ENCODE measurements around the gene FAM76A. TPM values are rescaled to one million over a fixed set of nuclear protein-coding genes. Genes with fewer than 3 reads are reported as not detected.
A peak's percentile ranks its signal among the peaks of the same experiment; 100 is the strongest.

FAM76A gene
- polyA plus RNA-seq, 1 donor (not counting 4 experiments of a cell fraction or from before 2014, with no cell fraction given), result 13.5 TPM

GRCh38 chr1:27760426-27760825 is 34.7 kb downstream of the FAM76A start:
- no peaks in the 10 kb centered on the region for H3K79me2 ChIP-seq (ENCODE audit: control insufficient read depth, insufficient read depth, low read length)
- no peak overlapping the region for H3K4me2 ChIP-seq (ENCODE audit: control insufficient read depth, extremely low read depth, insufficient read depth, low read depth, low read length)
- H3K4me3 ChIP-seq (ENCODE audit: control insufficient read depth in 2 of 3, extremely low read depth in 1 of 3, insufficient read depth in 2 of 3, low read depth in 1 of 3, low read length in 3 of 3), result no peak overlapping the region
- no peak overlapping the region for H2AFZ ChIP-seq (ENCODE audit: control insufficient read depth, low read length)
- H3K9ac ChIP-seq (ENCODE audit: control insufficient read depth, extremely low read depth, insufficient read depth, low read length), result no peak overlapping the region
- H3K9me1 ChIP-seq (ENCODE audit: control insufficient read depth, extremely low read depth, insufficient read depth, low read length), result no peaks in the 10 kb centered on the region
- FAIRE-seq, result no peak
- H3K9me3 ChIP-seq (ENCODE audit: control insufficient read depth, low read depth, low read length), result no peaks in the 10 kb centered on the region
- dilution Hi-C loops (cut with MboI; ENCODE audit: extremely low pct_ligation_motif_present, low sequenced_read_pairs), result no loop called here
- no peak overlapping the region for H3K27ac ChIP-seq (ENCODE audit: control insufficient read depth, insufficient read depth, low read length)
- no peak for DNase-seq (ENCODE audit: low read depth, low spot score)
- peaks cover 9 to 10% of the 10 kb centered on the region in 2 experiments for H3K36me3 ChIP-seq (ENCODE audit: control insufficient read depth in 2 of 2, extremely low read depth in 1 of 2, insufficient read depth in 2 of 2, low read length in 2 of 2)
- TF ChIP-seq EZH2 (IDR thresholded peaks at IDR 0.05; ENCODE audit: low read length), result no peak
- TF ChIP-seq, protein P1, sequence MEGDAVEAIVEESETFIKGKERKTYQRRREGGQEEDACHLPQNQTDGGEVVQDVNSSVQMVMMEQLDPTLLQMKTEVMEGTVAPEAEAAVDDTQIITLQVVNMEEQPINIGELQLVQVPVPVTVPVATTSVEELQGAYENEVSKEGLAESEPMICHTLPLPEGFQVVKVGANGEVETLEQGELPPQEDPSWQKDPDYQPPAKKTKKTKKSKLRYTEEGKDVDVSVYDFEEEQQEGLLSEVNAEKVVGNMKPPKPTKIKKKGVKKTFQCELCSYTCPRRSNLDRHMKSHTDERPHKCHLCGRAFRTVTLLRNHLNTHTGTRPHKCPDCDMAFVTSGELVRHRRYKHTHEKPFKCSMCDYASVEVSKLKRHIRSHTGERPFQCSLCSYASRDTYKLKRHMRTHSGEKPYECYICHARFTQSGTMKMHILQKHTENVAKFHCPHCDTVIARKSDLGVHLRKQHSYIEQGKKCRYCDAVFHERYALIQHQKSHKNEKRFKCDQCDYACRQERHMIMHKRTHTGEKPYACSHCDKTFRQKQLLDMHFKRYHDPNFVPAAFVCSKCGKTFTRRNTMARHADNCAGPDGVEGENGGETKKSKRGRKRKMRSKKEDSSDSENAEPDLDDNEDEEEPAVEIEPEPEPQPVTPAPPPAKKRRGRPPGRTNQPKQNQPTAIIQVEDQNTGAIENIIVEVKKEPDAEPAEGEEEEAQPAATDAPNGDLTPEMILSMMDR (optimal IDR thresholded peaks at IDR 0.05 in 1 of 3, IDR thresholded peaks at IDR 0.05 in 1 of 3, conservative IDR thresholded peaks at IDR 0.05 in 1 of 3; ENCODE audit: extremely low read depth in 1 of 3, insufficient read depth in 2 of 3, low read length in 3 of 3), result peak in 1 of 3 experiments; percentile 12
- H3K27me3 ChIP-seq (ENCODE audit: control insufficient read depth, extremely low read depth, insufficient read depth, low read length), result no peaks in the 10 kb centered on the region
- H3K4me1 ChIP-seq (ENCODE audit: control insufficient read depth, extremely low read depth, insufficient read depth, low read length), result no peaks in the 10 kb centered on the region
- no peaks in the 10 kb centered on the region for H4K20me1 ChIP-seq (ENCODE audit: control insufficient read depth, extremely low read depth, insufficient read depth, low read length)

GRCh38 chr1:27762033-27762432 is 36.3 kb downstream of the FAM76A start:
- FAIRE-seq (no peak), DNase-seq (ENCODE audit: low read depth, low spot score) (no peak)
- Histone ChIP-seq H3K27ac (ENCODE audit: control insufficient read depth, insufficient read depth, low read length) (no peak overlapping the region), H3K9me3 (ENCODE audit: control insufficient read depth, low read depth, low read length) (no peaks in the 10 kb centered on the region), H3K79me2 (ENCODE audit: control insufficient read depth, insufficient read depth, low read length) (no peaks in the 10 kb centered on the region), H4K20me1 (ENCODE audit: control insufficient read depth, extremely low read depth, insufficient read depth, low read length) (no peaks in the 10 kb centered on the region), H3K36me3 (ENCODE audit: control insufficient read depth in 2 of 2, extremely low read depth in 1 of 2, insufficient read depth in 2 of 2, low read length in 2 of 2) (peaks cover 4 to 6% of the 10 kb centered on the region in 2 experiments), H3K4me1 (ENCODE audit: control insufficient read depth, extremely low read depth, insufficient read depth, low read length) (no peaks in the 10 kb centered on the region), H2AFZ (ENCODE audit: control insufficient read depth, low read length) (no peak overlapping the region), H3K27me3 (ENCODE audit: control insufficient read depth, extremely low read depth, insufficient read depth, low read length) (no peaks in the 10 kb centered on the region), H3K9ac (ENCODE audit: control insufficient read depth, extremely low read depth, insufficient read depth, low read length) (no peak overlapping the region), H3K4me2 (ENCODE audit: control insufficient read depth, extremely low read depth, insufficient read depth, low read depth, low read length) (no peak overlapping the region), H3K9me1 (ENCODE audit: control insufficient read depth, extremely low read depth, insufficient read depth, low read length) (no peaks in the 10 kb centered on the region), H3K4me3 (ENCODE audit: control insufficient read depth in 2 of 3, extremely low read depth in 1 of 3, insufficient read depth in 2 of 3, low read depth in 1 of 3, low read length in 3 of 3) (no peak overlapping the region)
- TF ChIP-seq, protein P1 (optimal IDR thresholded peaks at IDR 0.05 in 1 of 3, IDR thresholded peaks at IDR 0.05 in 1 of 3, conservative IDR thresholded peaks at IDR 0.05 in 1 of 3; ENCODE audit: extremely low read depth in 1 of 3, insufficient read depth in 2 of 3, low read length in 3 of 3), result no peak
- TF ChIP-seq EZH2 (IDR thresholded peaks at IDR 0.05; ENCODE audit: low read length), result no peak
- dilution Hi-C loops (cut with MboI; ENCODE audit: extremely low pct_ligation_motif_present, low sequenced_read_pairs), result no loop called here
